ENCODE measurements around the gene ZFC3H1. TPM values are rescaled to one million over a fixed set of nuclear protein-coding genes. Genes with fewer than 3 reads are reported as not detected.

The ZFC3H1 gene
- total and polyA plus RNA-seq, 9 of the 15 experiments (the other 6 are each of a cell fraction or from before 2014, with no cell fraction given), result 14.8 to 80.5 (median 22.1) TPM

- intact Hi-C loops (cut with micrococcal nuclease), result no loop called here
- no peak for DNase-seq (ENCODE audit: extremely low read depth in 1 of 4, low spot score in 3 of 4)
- Histone ChIP-seq H3K27me3 (ENCODE audit: control insufficient read depth in 2 of 2, insufficient read depth in 2 of 2, low read length in 2 of 2) (no peaks in the 10 kb centered on the region), H3K9ac (ENCODE audit: insufficient read depth in 1 of 2, low read depth in 2 of 2, low read length in 2 of 2) (no peak overlapping the region), H2AFZ (ENCODE audit: low read depth, low read length) (no peak overlapping the region), H3K4me1 (replicated peaks in 1 of 2; ENCODE audit: control insufficient read depth in 2 of 2, insufficient read depth in 2 of 2, low read length in 2 of 2) (peaks cover 0 to 4% of the 10 kb centered on the region in 2 experiments; a peak in 2 of 5 replicates), H3K36me3 (ENCODE audit: control insufficient read depth, insufficient read depth, low read length) (peaks cover 93% of the 10 kb centered on the region), H3K9me1 (ENCODE audit: control insufficient read depth, insufficient read depth, low read length) (peaks cover 3% of the 10 kb centered on the region), H3K4me2 (ENCODE audit: insufficient read depth, low read length) (no peak overlapping the region), H3K4me3 (no peak overlapping the region), H3K9me3 (replicated peaks; ENCODE audit: control insufficient read depth, insufficient read depth, low read depth, low read length) (no peaks in the 10 kb centered on the region), H3K27ac (ENCODE audit: extremely low read depth, low read depth, low read length) (no peak overlapping the region), H3K79me2 (ENCODE audit: control insufficient read depth, insufficient read depth, low read length) (peaks cover 35% of the 10 kb centered on the region), H4K20me1 (replicated peaks; ENCODE audit: control insufficient read depth, insufficient read depth, low read length) (no peaks in the 10 kb centered on the region)
- FAIRE-seq, result no peak
- no peak for ATAC-seq
- TF ChIP-seq HMBOX1 (IDR thresholded peaks at IDR 0.05), result no peak
- peak; percentile 30 for TF ChIP-seq RBM25 (IDR thresholded peaks at IDR 0.05; ENCODE audit: low read depth, low read length, severe bottlenecking)
- peak; percentile 90 for TF ChIP-seq ZNF121 (CRISPR knock-in tag; conservative IDR thresholded peaks at IDR 0.05)
- in situ Hi-C loops (cut with MboI), result loop anchor here (10.0 kb wide), 1 partner anchor 98 kb away; no protein-coding TSS in a partner anchor
- no TSS peak for BruUV-seq (replicated peaks)
- ChIA-PET POLR2A (interaction anchor here (0.6 to 3.8 kb wide), 4 partner anchors 10 to 31 kb away, joined by 3 to 18 read pairs (median 4); partner anchors contain the start of genes THAP2 and ZFC3H1), CTCF (ENCODE audit: low intra/inter-chr PET ratio) (no interaction called here)
- 90% methylated on average over 3 of the region's 3 CpGs for WGBS (ENCODE audit: insufficient coverage, low coverage, missing lambda C conversion rate)
These were observed 17.1 kb downstream of the ZFC3H1 start for GRCh38 chr12:71646512-71646911.

GRCh38 chr12:71645268-71645667 is 18.4 kb downstream of the ZFC3H1 start:
- Histone ChIP-seq H2AFZ (ENCODE audit: low read depth, low read length) (no peak overlapping the region), H3K9me1 (ENCODE audit: control insufficient read depth, insufficient read depth, low read length) (peaks cover 3% of the 10 kb centered on the region), H3K36me3 (ENCODE audit: control insufficient read depth, insufficient read depth, low read length) (peaks cover 92% of the 10 kb centered on the region), H3K4me1 (replicated peaks in 1 of 2; ENCODE audit: control insufficient read depth in 2 of 2, insufficient read depth in 2 of 2, low read length in 2 of 2) (peaks cover 0 to 4% of the 10 kb centered on the region in 2 experiments; a peak in 2 of 5 replicates), H3K79me2 (ENCODE audit: control insufficient read depth, insufficient read depth, low read length) (peaks cover 23% of the 10 kb centered on the region), H3K27ac (ENCODE audit: extremely low read depth, low read depth, low read length) (no peak overlapping the region), H3K4me2 (ENCODE audit: insufficient read depth, low read length) (no peak overlapping the region), H3K9me3 (replicated peaks; ENCODE audit: control insufficient read depth, insufficient read depth, low read depth, low read length) (no peaks in the 10 kb centered on the region), H3K9ac (ENCODE audit: insufficient read depth in 1 of 2, low read depth in 2 of 2, low read length in 2 of 2) (no peak overlapping the region), H3K4me3 (no peak overlapping the region), H3K27me3 (ENCODE audit: control insufficient read depth in 2 of 2, insufficient read depth in 2 of 2, low read length in 2 of 2) (no peaks in the 10 kb centered on the region), H4K20me1 (replicated peaks; ENCODE audit: control insufficient read depth, insufficient read depth, low read length) (no peaks in the 10 kb centered on the region)
- intact Hi-C loops (cut with micrococcal nuclease) (no loop called here), in situ Hi-C loops (cut with MboI) (loop anchor here (10.0 kb wide), 1 partner anchor 100 kb away; no protein-coding TSS in a partner anchor)
- ATAC-seq (no peak), DNase-seq (ENCODE audit: extremely low read depth in 1 of 4, low spot score in 3 of 4) (no peak), FAIRE-seq (no peak)
- ChIA-PET POLR2A (interaction anchor here (3.8 kb wide), 1 partner anchor 17 kb away, joined by 18 read pairs; the partner anchor contains the start of genes THAP2 and ZFC3H1), CTCF (ENCODE audit: low intra/inter-chr PET ratio) (no interaction called here)
- no peak for TF ChIP-seq NFIC (IDR thresholded peaks at IDR 0.05)
- TF ChIP-seq TFE3 (CRISPR knock-in tag; IDR thresholded peaks at IDR 0.05), result peak; percentile 50
- peak; percentile 23; the same call in 1 of the 2 replicates for TF ChIP-seq SPI1 (IDR thresholded peaks at IDR 0.05; ENCODE audit: borderline replicate concordance, low read depth, low read length)
- TF ChIP-seq NEUROD1 (IDR thresholded peaks at IDR 0.05; ENCODE audit: borderline replicate concordance, low read depth, low read length, partially characterized antibody), result no peak
- 91% methylated on average over 3 of the region's 3 CpGs for WGBS (ENCODE audit: insufficient coverage, low coverage, missing lambda C conversion rate)
- BruUV-seq (replicated peaks), result no TSS peak

All from K562 (cell line).